GM12875 (cell line): ENCODE results near the gene BCLAF3.

Experiments used
- H3K4me3 ChIP-seq: one replicate; pipeline ENCODE4 v1.5.1; 2011; ENCODE audit warnings: low read depth, low read length, control low read depth
- TF ChIP-seq, protein P1 (sequence below): IDR thresholded peaks from 2 replicates; pipeline ENCODE4 v1.5.1; 2011; ENCODE audit warnings: low read depth, mild to moderate bottlenecking, control low read depth, inconsistent platforms, low read length, moderate library complexity, borderline replicate concordance; ENCODE audit not compliant: insufficient read depth

BCLAF3 gene

DNA sequence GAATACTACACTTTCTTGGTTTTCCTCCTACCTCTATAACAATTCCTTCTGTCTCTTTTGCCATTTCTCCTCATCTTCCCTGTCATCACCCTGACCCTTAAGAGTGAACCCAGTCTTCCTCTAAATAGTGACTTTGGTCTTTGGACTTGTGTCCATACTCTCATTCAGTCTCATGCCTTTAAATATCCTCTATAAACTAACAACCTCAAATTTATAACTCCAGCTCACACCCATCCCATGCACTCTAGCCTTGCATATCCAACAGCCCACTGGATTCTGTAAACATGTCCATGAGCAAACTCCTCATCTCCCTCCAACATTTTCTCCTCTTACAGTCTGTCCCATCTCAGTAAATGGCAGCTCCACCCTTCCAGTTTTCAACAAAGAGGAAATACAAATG lies 15.0 kb downstream of the BCLAF3 start:
- TF ChIP-seq, protein P1, sequence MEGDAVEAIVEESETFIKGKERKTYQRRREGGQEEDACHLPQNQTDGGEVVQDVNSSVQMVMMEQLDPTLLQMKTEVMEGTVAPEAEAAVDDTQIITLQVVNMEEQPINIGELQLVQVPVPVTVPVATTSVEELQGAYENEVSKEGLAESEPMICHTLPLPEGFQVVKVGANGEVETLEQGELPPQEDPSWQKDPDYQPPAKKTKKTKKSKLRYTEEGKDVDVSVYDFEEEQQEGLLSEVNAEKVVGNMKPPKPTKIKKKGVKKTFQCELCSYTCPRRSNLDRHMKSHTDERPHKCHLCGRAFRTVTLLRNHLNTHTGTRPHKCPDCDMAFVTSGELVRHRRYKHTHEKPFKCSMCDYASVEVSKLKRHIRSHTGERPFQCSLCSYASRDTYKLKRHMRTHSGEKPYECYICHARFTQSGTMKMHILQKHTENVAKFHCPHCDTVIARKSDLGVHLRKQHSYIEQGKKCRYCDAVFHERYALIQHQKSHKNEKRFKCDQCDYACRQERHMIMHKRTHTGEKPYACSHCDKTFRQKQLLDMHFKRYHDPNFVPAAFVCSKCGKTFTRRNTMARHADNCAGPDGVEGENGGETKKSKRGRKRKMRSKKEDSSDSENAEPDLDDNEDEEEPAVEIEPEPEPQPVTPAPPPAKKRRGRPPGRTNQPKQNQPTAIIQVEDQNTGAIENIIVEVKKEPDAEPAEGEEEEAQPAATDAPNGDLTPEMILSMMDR = no peak
- H3K4me3 ChIP-seq = no peak overlapping the region

DNA sequence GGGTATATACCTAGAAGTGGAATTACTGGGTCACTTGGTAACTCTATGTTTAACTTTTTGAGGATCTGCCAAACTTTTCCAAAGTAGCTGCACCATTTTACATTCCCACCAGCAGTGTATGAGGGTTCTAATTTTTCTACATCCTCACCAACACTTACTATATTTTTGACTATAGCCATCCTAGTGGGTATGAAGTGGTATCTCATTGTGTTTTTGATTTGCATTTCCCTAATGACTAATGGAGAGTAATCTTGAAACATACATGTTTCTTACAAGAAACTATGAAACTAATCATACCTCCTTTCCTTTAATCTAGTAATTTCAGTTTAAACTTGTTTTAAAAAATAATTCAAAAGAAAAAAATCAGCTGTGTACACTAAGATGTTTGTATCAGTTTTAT lies 17.9 kb downstream of the BCLAF3 start:
- H3K4me3 ChIP-seq = no peak overlapping the region
- TF ChIP-seq, protein P1 = no peak

DNA sequence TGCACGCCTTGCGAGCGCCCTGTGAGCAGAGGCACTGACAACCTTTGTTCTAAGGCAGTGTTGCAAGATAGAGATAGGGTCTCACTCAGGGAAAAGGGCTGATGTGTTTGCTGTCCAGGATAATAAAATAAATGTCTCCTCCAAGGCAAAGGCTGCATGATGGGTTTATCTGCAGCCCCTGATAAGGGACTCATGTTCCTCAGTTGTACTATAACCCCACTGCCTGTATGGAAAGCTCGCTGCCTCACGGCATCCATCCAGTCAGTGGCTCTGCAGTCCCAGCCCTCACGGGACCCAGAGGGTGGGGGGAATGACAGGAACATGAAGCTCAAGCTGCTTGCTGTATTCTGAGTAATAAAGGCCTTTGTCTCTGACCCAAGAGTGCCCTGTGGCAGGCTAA lies 22.6 kb downstream of the BCLAF3 start:
- TF ChIP-seq, protein P1 = no peak

DNA sequence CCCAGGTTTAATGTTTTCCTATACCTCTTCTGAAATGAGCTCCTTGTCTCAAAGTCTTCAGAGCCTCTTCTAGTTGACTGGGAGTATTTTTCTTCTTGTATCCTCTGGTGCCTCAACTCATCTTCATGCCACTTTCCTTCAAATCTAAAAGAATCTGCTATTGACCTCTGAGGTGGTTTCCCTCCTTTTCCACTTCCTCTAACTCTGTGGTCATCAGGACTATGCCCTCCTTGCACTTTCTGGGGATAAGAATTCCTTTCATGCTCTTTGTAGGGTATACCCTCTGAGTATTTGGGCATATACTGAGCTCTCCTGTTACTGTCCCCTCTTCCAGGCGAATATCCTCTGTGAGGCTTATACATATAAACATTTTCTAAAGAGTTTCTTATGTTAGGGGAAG lies 24.8 kb downstream of the BCLAF3 start:
- TF ChIP-seq, protein P1 = no peak
- no peak overlapping the region for H3K4me3 ChIP-seq

More for the DNA sequence above, 22.6 kb downstream of the BCLAF3 start:
- no peak overlapping the region for H3K4me3 ChIP-seq

DNA sequence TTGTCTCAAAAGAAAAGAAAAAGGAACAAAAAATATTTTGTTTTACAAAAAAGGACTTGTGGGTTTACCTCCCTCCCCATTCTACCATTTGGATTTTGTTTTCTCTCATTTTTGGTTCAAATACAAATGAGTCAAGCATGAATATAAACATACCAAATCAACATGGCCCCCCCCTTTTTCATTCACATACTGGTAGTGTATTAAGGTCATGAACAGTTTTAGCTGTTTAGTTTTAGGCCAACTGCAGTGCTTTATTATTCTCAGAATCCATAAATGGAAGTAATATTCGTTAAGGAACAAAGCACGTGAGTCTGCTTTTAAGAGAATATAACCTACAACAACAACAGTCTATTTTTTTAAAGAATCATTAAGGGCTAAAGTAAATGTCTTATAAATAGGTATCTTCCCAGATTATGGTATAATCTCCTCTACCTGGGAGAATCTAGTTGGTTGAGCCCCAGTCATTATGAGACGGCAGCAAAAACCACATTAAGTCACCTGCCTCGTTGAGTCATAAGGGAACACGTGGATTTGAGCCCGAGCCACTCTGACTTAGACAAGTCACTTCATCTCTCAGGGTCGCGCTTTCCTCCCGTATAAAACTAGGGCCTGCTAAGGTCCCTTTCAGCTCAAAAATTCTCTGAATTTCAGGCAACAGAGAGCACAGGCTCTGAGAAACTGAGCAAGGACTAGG lies 26.7 kb downstream of the BCLAF3 start:
- TF ChIP-seq, protein P1 = no peak
- H3K4me3 ChIP-seq = no peak overlapping the region

DNA sequence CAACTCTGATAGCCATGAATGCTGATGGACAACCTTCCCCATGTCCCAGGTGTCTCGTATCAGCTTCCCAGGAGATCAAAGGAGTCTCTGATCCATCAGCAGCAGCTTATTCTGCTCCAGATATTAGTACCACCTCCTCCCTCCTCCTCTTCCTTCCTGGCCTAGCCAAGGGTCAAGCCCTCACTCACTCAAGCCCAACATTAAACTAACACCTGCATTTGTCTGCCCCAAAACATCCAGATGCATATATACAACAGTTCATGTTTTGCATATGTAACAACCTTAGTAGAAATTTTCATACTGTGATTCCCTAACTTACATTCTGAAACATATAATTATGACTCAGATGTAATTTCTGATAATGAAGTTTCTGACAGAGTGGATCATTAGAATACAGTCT lies 29.9 kb downstream of the BCLAF3 start:
- TF ChIP-seq, protein P1 = no peak
- no peak overlapping the region for H3K4me3 ChIP-seq
